Measurements from ENCODE around the gene GJC2. TPM values are rescaled to one million over a fixed set of nuclear protein-coding genes. Genes with fewer than 3 reads are reported as not detected.
A peak's percentile ranks its signal among the peaks of the same experiment; 100 is the strongest.

Gene GJC2
- total RNA-seq, 4 donors from 2014 or later, result 6.9 to 15.1 (median 9.9) TPM

DNA sequence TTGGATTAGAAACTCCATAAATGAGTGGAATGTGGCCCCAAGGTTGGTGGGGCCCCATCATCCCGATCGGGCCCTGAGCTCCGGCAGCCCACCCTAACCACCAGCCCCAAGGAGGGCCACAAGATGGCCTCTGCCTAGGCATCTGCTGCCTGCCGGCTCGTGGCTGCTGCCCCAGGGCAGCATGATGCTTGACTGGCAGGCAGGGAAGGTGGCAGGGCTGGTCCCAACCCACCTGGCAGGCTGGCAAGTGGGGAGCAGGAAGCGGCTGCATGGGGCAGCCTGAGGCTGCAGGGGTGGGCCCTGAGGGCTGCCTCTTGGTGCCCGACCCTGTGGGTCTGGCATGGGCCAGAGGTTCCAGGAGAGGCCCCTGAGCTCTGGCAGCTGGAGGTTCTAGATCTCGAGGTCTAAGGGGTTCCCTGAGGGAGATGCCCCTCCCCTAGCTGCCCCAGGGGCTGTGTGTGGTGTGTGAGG is 760 bp upstream of the GJC2 start:
- WGBS, 2 donors, result 51 to 74% methylated on average over 3 to 7 of the region's 8 CpGs
- peak overlapping the region; percentile 77 to 96 (median 88) for H3K27ac ChIP-seq
- no peaks in the 10 kb centered on the region for H3K9me3 ChIP-seq
- H3K4me3 ChIP-seq, result no peak overlapping the region
- TF ChIP-seq EP300 (IDR thresholded peaks at IDR 0.05) (no peak), POLR2A (IDR thresholded peaks at IDR 0.05) (no peak)
- TF ChIP-seq, protein P1, sequence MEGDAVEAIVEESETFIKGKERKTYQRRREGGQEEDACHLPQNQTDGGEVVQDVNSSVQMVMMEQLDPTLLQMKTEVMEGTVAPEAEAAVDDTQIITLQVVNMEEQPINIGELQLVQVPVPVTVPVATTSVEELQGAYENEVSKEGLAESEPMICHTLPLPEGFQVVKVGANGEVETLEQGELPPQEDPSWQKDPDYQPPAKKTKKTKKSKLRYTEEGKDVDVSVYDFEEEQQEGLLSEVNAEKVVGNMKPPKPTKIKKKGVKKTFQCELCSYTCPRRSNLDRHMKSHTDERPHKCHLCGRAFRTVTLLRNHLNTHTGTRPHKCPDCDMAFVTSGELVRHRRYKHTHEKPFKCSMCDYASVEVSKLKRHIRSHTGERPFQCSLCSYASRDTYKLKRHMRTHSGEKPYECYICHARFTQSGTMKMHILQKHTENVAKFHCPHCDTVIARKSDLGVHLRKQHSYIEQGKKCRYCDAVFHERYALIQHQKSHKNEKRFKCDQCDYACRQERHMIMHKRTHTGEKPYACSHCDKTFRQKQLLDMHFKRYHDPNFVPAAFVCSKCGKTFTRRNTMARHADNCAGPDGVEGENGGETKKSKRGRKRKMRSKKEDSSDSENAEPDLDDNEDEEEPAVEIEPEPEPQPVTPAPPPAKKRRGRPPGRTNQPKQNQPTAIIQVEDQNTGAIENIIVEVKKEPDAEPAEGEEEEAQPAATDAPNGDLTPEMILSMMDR (IDR thresholded peaks at IDR 0.05), result no peak
- no peaks in the 10 kb centered on the region for H3K27me3 ChIP-seq
- peaks cover 0 to 77% (median 41%) of the 10 kb centered on the region in 4 donors for H3K4me1 ChIP-seq
- peak in 1 of 2 donors; percentile 11 for DNase-seq (ENCODE audit: low spot score in 2 of 2)
- H3K36me3 ChIP-seq, result peaks cover 0 to 39% (median 7%) of the 10 kb centered on the region in 3 donors

DNA sequence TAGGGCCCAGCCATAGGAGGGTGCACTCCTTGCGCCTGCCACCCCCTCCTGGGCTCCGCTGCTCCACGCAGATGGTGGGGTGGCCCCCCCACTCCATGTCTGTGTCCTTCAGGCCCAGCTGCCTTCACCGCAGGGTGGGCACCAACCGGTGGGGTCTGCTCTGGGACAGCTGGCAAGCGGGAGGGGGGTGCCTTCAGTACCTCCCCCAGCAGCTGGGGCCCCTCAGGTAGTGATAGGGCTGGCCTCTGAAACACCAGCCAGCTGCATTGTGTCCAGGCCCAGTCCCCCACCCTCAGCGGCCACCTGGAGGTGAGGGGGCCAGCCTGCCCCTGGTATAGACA is 360 bp downstream of the GJC2 start:
- peaks cover 0 to 36% (median 7%) of the 10 kb centered on the region in 3 donors for H3K36me3 ChIP-seq
- H3K4me3 ChIP-seq, result peak overlapping the region; percentile 3 to 35 (median 16)
- peak overlapping the region; percentile 77 to 96 (median 88) for H3K27ac ChIP-seq
- peak in 1 of 2 donors; percentile 12 for DNase-seq (ENCODE audit: low spot score in 2 of 2)
- H3K27me3 ChIP-seq, result no peaks in the 10 kb centered on the region
- peaks cover 0 to 66% (median 32%) of the 10 kb centered on the region in 4 donors for H3K4me1 ChIP-seq
- TF ChIP-seq EP300 (IDR thresholded peaks at IDR 0.05), result no peak
- TF ChIP-seq POLR2A (IDR thresholded peaks at IDR 0.05), result no peak
- TF ChIP-seq, protein P1 (IDR thresholded peaks at IDR 0.05), result no peak
- 52 to 80% methylated on average over 1 to 5 of the region's 7 CpGs for WGBS, 2 donors
- no peaks in the 10 kb centered on the region for H3K9me3 ChIP-seq

DNA sequence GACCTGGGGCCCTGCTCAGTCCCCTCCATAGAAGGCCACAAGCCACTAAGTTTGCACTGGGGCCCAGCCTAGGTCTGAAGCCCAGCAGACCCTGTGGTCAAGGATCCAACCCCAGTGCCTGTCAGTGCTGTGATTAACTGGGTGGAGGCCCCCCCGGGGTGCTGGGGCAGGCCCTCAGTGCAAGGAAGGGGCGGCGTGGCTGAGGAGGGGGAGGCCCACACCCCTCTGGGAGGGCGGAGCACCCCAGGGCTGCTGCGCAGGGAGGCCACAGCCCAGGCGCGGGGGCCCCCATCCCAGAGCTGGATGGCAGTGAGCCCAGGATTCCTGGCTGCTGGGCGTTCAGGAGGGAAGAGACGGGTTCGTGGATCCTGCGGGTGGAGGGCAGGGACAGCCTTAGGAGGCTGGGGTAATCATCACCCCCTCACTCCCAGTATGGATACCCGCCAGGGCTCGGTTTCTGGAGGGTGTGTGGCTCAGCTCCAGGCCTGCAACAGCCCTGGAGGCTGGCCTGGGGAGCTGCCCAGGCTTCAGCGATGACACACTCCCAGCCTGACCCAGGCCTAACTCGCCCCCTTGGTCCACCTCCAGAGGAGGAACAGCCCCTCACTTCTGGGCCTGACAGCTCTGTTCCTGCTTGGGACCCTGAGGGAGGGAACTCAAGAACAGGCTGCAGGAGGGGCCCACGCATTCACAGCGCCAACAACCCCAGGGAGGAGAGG is 890 bp downstream of the GJC2 start:
- TF ChIP-seq POLR2A (IDR thresholded peaks at IDR 0.05), result peak in 1 of 2 donors; percentile 17
- TF ChIP-seq, protein P1 (IDR thresholded peaks at IDR 0.05), result no peak
- peak in 1 of 2 donors; percentile 61 for TF ChIP-seq EP300 (IDR thresholded peaks at IDR 0.05)
- Histone ChIP-seq H3K4me1 (peaks cover 0 to 61% (median 32%) of the 10 kb centered on the region in 4 donors), H3K27ac (peak overlapping the region; percentile 77 to 96 (median 88)), H3K36me3 (peaks cover 0 to 31% (median 7%) of the 10 kb centered on the region in 3 donors), H3K27me3 (no peaks in the 10 kb centered on the region), H3K9me3 (no peaks in the 10 kb centered on the region), H3K4me3 (peak overlapping the region; percentile 3 to 35 (median 16))
- WGBS, 2 donors, result 21 to 24% methylated on average over 9 to 14 of the region's 17 CpGs
- DNase-seq (ENCODE audit: low spot score in 2 of 2), result peak in 1 of 2 donors; percentile 53

DNA sequence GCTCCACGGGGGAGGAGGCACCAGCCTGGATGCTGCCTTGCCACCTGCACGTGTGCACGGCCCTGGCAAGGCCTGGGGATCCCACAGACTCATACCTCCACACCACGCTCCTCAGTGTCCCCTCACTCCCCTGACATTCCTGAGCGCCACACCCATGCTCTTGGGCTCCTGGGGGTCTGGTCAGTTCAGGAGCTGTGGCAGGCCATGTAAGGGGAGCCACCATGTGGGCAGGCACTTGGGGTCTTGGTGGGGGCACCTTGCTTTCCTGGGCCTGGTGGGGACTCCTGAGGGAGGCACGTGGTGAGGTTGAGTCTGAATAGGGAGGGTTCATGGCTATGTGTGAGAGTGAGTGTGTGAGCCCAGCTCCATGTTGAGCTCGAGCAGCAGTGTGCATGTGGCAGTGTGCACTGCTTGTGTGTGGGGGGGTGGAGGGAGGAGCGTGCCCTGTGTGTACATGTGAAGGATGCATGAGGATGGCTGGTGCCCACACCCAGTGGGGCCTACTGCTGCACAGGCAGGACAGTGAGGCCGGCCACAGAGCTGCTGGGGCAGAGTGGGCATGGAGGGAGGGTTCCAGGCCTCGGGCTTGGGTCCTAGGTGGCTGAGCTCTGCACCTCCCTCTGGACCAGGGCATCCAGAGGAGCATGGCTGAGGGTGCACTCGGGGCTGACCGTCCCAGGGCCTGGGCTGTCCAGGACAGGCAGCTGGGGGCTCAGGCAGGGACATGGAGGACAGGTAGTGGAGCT is 1.6 kb downstream of the GJC2 start:
- 57 to 65% methylated on average over 11 of the region's 12 CpGs for whole genome bisulfite sequencing, 2 donors

More for the DNA sequence above, 1.6 kb downstream of the GJC2 start:
- H3K27ac ChIP-seq, result peak overlapping the region; percentile 77 to 96 (median 88)
- no peaks in the 10 kb centered on the region for H3K9me3 ChIP-seq
- TF ChIP-seq, protein P1 (IDR thresholded peaks at IDR 0.05), result no peak
- no peak for TF ChIP-seq EP300 (IDR thresholded peaks at IDR 0.05)
- TF ChIP-seq POLR2A (IDR thresholded peaks at IDR 0.05), result no peak
- peaks cover 0 to 64% (median 32%) of the 10 kb centered on the region in 4 donors for H3K4me1 ChIP-seq
- H3K4me3 ChIP-seq, result peak overlapping the region in 3 of 4 donors; percentile 14 to 35 (median 19)
- no peaks in the 10 kb centered on the region for H3K27me3 ChIP-seq
- peak in 1 of 2 donors; percentile 12 for DNase-seq (ENCODE audit: low spot score in 2 of 2)
- H3K36me3 ChIP-seq, result peaks cover 0 to 23% (median 7%) of the 10 kb centered on the region in 3 donors

Measured in tibial nerve (tissue), 4 donors.